WI38 (cell line): ENCODE data around the gene CCDC150.

Experiments used
- H3K4me3 ChIP-seq: 2 replicates; pipeline ENCODE4 v1.5.1; 2011; ENCODE audit warnings: low read depth, mild to moderate bottlenecking, control low read depth, low read length
- CTCF ChIP-seq: IDR thresholded peaks from 2 replicates; pipeline ENCODE4 v1.5.1; 2012; ENCODE audit warnings: low read depth, mild to moderate bottlenecking, control low read depth, low read length

The CCDC150 gene

GRCh38 chr2:196635156-196635555, 4.4 kb upstream of the CCDC150 start:
- TF ChIP-seq CTCF = no peak
- no peak overlapping the region for H3K4me3 ChIP-seq

- peak overlapping the region; percentile 85; the same call in 1 of the 2 replicates for H3K4me3 ChIP-seq
- TF ChIP-seq CTCF = no peak
Measured at GRCh38 chr2:196638765-196639164, 750 bp upstream of the CCDC150 start.

- TF ChIP-seq CTCF = no peak
- peak overlapping the region; percentile 85 for H3K4me3 ChIP-seq
Measured at GRCh38 chr2:196640031-196640548, 575 bp downstream of the CCDC150 start.

GRCh38 chr2:196649202-196649601, 9.7 kb downstream of the CCDC150 start:
- no peak for TF ChIP-seq CTCF

GRCh38 chr2:196651387-196652094, 12.0 kb downstream of the CCDC150 start:
- TF ChIP-seq CTCF = no peak
- no peak overlapping the region for H3K4me3 ChIP-seq

More at GRCh38 chr2:196649202-196649601, 9.7 kb downstream of the CCDC150 start:
- no peak overlapping the region for H3K4me3 ChIP-seq

- no peak for TF ChIP-seq CTCF
Measured at GRCh38 chr2:196652869-196653268, 13.4 kb downstream of the CCDC150 start.

GRCh38 chr2:196653843-196654242, 14.3 kb downstream of the CCDC150 start:
- no peak for TF ChIP-seq CTCF
- no peak overlapping the region for H3K4me3 ChIP-seq

More at GRCh38 chr2:196652869-196653268, 13.4 kb downstream of the CCDC150 start:
- no peak overlapping the region for H3K4me3 ChIP-seq
